Neural progenitor cell (in vitro differentiated cells): Measurements from ENCODE around the gene KCNQ1.

Experiments
- EZH2 ChIP-seq: fragments of 200-600 bp; sonication (generic); IDR thresholded peaks from 2 replicates; pipeline ENCODE4 v1.6.1; 2017; ENCODE audit warnings: antibody characterized with exemption, mild to moderate bottlenecking, moderate library complexity
- EZH2phosphoT487 ChIP-seq: fragments of 200-600 bp; sonication (generic); IDR thresholded peaks from 2 replicates; pipeline ENCODE4 v1.6.1; 2017; ENCODE audit warnings: antibody characterized with exemption
- TF ChIP-seq, protein P1 (sequence below): fragments of 200-600 bp; sonication (generic); IDR thresholded peaks from 2 replicates; pipeline ENCODE4 v1.5.1; 2017; ENCODE audit warnings: antibody characterized with exemption, mild to moderate bottlenecking

DNA sequence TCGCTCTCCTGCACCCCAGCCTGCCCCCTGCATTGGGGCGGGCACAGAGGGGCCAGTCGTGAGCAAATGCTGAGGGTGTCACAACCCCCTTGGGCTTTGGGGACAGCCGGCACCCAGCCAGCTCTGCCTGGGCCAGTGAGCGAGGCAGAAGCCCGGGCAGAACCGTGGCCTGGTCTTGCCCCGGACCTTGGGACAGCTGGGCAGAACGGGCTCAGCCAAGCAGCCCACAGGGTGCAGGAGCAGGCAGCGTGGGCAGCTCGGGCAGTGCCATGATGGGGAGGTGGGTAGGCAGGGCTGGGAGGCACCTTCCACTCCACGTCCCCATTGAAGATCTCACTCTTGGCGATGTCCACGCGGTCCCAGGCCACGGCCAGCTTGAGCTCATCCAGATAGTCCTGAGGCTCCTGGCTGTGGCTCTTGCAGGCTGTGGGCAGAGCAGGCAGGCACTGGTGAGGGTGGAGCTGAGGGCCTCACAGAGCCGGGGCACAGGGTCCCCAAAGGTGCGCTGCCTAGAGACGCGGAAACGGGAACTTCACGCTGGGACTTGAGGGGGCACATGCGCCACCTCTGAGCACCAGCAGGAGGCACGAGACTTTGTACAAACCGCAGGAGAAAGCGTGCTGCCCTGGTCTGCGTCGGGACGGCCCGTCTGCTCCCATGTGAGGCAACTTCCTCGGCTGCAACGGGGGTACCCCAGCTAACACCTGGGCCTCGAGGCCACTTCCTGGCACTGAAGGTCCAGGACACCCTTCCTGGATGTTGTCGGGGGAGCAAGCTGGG is 29.0 kb upstream of the KCNQ1 start:
- TF ChIP-seq, protein P1, sequence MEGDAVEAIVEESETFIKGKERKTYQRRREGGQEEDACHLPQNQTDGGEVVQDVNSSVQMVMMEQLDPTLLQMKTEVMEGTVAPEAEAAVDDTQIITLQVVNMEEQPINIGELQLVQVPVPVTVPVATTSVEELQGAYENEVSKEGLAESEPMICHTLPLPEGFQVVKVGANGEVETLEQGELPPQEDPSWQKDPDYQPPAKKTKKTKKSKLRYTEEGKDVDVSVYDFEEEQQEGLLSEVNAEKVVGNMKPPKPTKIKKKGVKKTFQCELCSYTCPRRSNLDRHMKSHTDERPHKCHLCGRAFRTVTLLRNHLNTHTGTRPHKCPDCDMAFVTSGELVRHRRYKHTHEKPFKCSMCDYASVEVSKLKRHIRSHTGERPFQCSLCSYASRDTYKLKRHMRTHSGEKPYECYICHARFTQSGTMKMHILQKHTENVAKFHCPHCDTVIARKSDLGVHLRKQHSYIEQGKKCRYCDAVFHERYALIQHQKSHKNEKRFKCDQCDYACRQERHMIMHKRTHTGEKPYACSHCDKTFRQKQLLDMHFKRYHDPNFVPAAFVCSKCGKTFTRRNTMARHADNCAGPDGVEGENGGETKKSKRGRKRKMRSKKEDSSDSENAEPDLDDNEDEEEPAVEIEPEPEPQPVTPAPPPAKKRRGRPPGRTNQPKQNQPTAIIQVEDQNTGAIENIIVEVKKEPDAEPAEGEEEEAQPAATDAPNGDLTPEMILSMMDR = peak; percentile 6
- TF ChIP-seq EZH2phosphoT487 = no peak
- no peak for TF ChIP-seq EZH2
